ENCODE data around the gene RNF11. TPM values are rescaled to one million over a fixed set of nuclear protein-coding genes. Genes with fewer than 3 reads are reported as not detected.

The RNF11 gene
- total RNA-seq, 4 donors from 2014 or later = 77.6 to 86.5 (median 85.3) TPM

DNA sequence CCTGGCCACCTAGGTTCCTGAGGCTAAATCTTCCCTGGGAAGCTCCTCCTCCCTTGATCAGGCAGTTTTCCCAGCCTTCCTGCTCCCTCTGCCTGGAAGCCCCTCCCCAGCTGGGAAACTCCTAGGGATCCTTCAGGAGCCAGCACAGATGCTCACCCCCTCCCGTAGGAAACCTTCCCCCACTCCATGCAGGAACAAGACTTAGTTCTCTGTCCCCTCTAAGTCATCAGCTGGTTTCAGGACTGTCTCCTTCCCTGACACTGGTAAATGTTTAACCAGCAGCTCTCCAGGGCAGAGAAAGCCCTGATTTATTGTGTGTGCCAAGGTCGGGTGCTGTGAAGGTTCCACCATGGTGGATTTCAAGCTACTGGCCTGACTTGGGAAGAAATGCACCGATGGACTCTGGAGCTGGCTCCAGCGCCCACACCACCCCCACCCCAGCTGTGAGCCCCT lies 69.3 kb downstream of the RNF11 start:
- H3K36me3 ChIP-seq = no peaks in the 10 kb centered on the region
- no peaks in the 10 kb centered on the region for H3K27me3 ChIP-seq
- intact Hi-C loops (cut with DNase I; ENCODE audit: low total_unique reads) (no loop called here), in situ Hi-C loops (cut with MboI; ENCODE audit: low sequenced_read_pairs in 4 of 4) (no loop called here)
- no peak overlapping the region for H3K4me3 ChIP-seq
- no peak for ATAC-seq
- no peak for DNase-seq
- no peaks in the 10 kb centered on the region for H3K4me1 ChIP-seq
- H3K27ac ChIP-seq = no peak overlapping the region
- H3K9me3 ChIP-seq = no peaks in the 10 kb centered on the region
- no peak for TF ChIP-seq POLR2A (IDR thresholded peaks at IDR 0.05)
- TF ChIP-seq, protein P1, sequence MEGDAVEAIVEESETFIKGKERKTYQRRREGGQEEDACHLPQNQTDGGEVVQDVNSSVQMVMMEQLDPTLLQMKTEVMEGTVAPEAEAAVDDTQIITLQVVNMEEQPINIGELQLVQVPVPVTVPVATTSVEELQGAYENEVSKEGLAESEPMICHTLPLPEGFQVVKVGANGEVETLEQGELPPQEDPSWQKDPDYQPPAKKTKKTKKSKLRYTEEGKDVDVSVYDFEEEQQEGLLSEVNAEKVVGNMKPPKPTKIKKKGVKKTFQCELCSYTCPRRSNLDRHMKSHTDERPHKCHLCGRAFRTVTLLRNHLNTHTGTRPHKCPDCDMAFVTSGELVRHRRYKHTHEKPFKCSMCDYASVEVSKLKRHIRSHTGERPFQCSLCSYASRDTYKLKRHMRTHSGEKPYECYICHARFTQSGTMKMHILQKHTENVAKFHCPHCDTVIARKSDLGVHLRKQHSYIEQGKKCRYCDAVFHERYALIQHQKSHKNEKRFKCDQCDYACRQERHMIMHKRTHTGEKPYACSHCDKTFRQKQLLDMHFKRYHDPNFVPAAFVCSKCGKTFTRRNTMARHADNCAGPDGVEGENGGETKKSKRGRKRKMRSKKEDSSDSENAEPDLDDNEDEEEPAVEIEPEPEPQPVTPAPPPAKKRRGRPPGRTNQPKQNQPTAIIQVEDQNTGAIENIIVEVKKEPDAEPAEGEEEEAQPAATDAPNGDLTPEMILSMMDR (IDR thresholded peaks at IDR 0.05 in 4 of 5, conservative IDR thresholded peaks at IDR 0.05 in 1 of 5) = no peak

DNA sequence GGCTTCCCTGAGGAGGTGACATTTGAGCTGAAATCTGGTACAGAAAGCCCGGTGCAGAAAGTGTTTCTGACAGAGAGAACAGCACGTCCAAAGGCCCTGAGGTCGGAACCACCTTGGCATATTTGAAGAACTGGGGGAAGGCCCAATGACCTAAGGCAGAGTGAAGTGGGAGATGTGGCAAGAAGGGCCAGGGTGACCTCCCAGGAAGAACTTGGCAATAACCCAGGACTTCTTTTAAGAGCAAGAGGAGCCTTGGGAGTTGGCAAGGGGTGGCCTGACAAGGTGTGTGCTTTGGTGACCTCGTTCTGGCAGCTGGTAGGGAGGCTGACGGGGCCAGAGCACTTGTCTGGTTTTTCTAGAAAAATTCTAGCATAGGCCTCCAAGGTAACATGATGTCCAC lies 70.9 kb downstream of the RNF11 start:
- H3K9me3 ChIP-seq = no peaks in the 10 kb centered on the region
- no peaks in the 10 kb centered on the region for H3K27me3 ChIP-seq
- H3K36me3 ChIP-seq = no peaks in the 10 kb centered on the region
- no peak overlapping the region for H3K27ac ChIP-seq
- H3K4me1 ChIP-seq = no peaks in the 10 kb centered on the region
- in situ Hi-C loops (cut with MboI; ENCODE audit: low sequenced_read_pairs in 4 of 4) = no loop called here
- TF ChIP-seq, protein P1 (IDR thresholded peaks at IDR 0.05 in 4 of 5, conservative IDR thresholded peaks at IDR 0.05 in 1 of 5) = no peak
- no peak for TF ChIP-seq POLR2A (IDR thresholded peaks at IDR 0.05)
- no peak overlapping the region for H3K4me3 ChIP-seq
- ATAC-seq (no peak), DNase-seq (no peak)
- intact Hi-C loops (cut with DNase I; ENCODE audit: low total_unique reads) = no loop called here

DNA sequence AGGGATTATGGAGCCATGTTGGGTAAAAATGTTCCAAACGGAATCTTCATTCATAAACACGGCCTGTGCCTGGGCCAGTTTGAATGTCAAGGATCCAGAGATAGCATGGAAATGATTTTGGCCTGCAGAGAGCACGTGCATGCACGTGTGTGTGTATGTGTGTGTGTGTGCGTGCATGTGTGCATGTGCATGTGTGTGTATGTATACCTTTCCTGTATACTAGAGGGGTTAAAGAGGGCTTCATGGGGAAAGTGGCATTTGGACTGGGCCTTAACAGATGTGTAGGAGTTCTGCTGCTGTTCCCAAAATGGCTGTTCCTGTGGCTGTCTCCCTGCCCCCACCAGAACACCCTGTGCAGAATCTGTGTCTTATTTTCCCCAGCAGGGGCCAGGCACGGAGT lies 72.6 kb downstream of the RNF11 start:
- H3K36me3 ChIP-seq = no peaks in the 10 kb centered on the region
- no peak for TF ChIP-seq POLR2A (IDR thresholded peaks at IDR 0.05)
- TF ChIP-seq, protein P1 (IDR thresholded peaks at IDR 0.05 in 4 of 5, conservative IDR thresholded peaks at IDR 0.05 in 1 of 5) = no peak
- no peak for DNase-seq
- H3K4me3 ChIP-seq = no peak overlapping the region
- no peak overlapping the region for H3K27ac ChIP-seq
- in situ Hi-C loops (cut with MboI; ENCODE audit: low sequenced_read_pairs in 4 of 4) (no loop called here), intact Hi-C loops (cut with DNase I; ENCODE audit: low total_unique reads) (no loop called here)
- H3K4me1 ChIP-seq = no peaks in the 10 kb centered on the region
- no peak for ATAC-seq
- H3K9me3 ChIP-seq = no peaks in the 10 kb centered on the region
- no peaks in the 10 kb centered on the region for H3K27me3 ChIP-seq

DNA sequence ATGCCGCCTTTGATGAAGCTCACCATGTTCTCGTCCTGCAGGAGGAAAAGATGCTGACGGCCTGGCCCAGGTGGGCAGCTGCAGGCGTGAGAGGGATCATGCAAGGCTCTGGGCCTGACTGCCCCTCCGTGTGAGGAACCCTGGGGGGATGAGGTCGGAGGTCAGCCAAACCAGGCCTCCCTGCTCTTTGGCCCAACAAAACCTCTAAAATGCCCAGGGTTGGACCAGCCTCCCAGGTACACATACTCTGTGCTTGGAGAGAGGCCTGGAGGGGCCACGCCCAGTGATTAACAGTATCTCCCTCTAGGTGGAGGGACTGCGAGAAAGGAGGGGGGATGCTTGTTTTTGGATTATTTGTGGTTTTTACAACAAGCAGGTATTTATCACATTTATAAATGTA lies 73.2 kb downstream of the RNF11 start:
- no peaks in the 10 kb centered on the region for H3K4me1 ChIP-seq
- no peaks in the 10 kb centered on the region for H3K27me3 ChIP-seq
- H3K4me3 ChIP-seq = no peak overlapping the region
- DNase-seq = no peak
- TF ChIP-seq, protein P1 (IDR thresholded peaks at IDR 0.05 in 4 of 5, conservative IDR thresholded peaks at IDR 0.05 in 1 of 5) = no peak
- no peak for TF ChIP-seq POLR2A (IDR thresholded peaks at IDR 0.05)
- no peak for ATAC-seq
- H3K27ac ChIP-seq = no peak overlapping the region
- H3K36me3 ChIP-seq = no peaks in the 10 kb centered on the region
- intact Hi-C loops (cut with DNase I; ENCODE audit: low total_unique reads) (no loop called here), in situ Hi-C loops (cut with MboI; ENCODE audit: low sequenced_read_pairs in 4 of 4) (no loop called here)
- H3K9me3 ChIP-seq = no peaks in the 10 kb centered on the region

Measured in gastrocnemius medialis (tissue), 4 donors.